ENCODE measurements around the gene GPR119.
"Not testable (repeated sequence)": the region's sequence is repeated elsewhere in the genome, so short reads cannot be mapped to it uniquely, and the experiment has no call there.

GPR119 gene

GRCh38 chrX:130339408-130340222 lies 45.9 kb downstream of the GPR119 start, which contains the start of gene SLC25A14:
Gene SLC25A14, plus strand, starts transcription at chrX:130339919. Its CDS starts 360 bp downstream, at chrX:130340279.
- DNase-seq (ENCODE audit: low spot score): peak; percentile 63

- not testable (repeated sequence) for DNase-seq (ENCODE audit: low spot score)
These were observed 46.6 kb downstream of the GPR119 start for GRCh38 chrX:130338869-130339268.

- no peak for DNase-seq (ENCODE audit: low spot score)
These were observed 48.9 kb downstream of the GPR119 start for GRCh38 chrX:130336531-130336930.
